ENCODE data around the gene PHETA1.

The PHETA1 gene

GRCh38 chr12:111386885-111387284 lies 18.0 kb upstream of the PHETA1 start:
- Histone ChIP-seq H3K4me2 (ENCODE audit: low read length) (no peak overlapping the region), H3K9me3 (ENCODE audit: low read length) (no peaks in the 10 kb centered on the region), H3K9me2 (ENCODE audit: low read depth, low read length) (no peaks in the 10 kb centered on the region)

GRCh38 chr12:111384596-111384995 lies 15.7 kb upstream of the PHETA1 start:
- no peaks in the 10 kb centered on the region for H3K4me1 ChIP-seq (ENCODE audit: insufficient read depth, low read length, severe bottlenecking)
- H4K20me1 ChIP-seq (ENCODE audit: insufficient read depth, low read length): no peaks in the 10 kb centered on the region
- TF ChIP-seq CTCF (IDR thresholded peaks at IDR 0.05; ENCODE audit: low read length) (no peak), EZH2 (IDR thresholded peaks at IDR 0.05; ENCODE audit: borderline replicate concordance, low read length) (no peak)
- H3K79me2 ChIP-seq (ENCODE audit: insufficient read depth, low read length): no peaks in the 10 kb centered on the region
- H3K9ac ChIP-seq (ENCODE audit: low read length): no peak overlapping the region
- no peak overlapping the region for H3K27ac ChIP-seq (ENCODE audit: low read depth, low read length, poor library complexity, severe bottlenecking)
- H3K9me2 ChIP-seq (ENCODE audit: low read depth, low read length): no peaks in the 10 kb centered on the region
- no peaks in the 10 kb centered on the region for H3F3A ChIP-seq (ENCODE audit: insufficient read depth, low read length)
- no peaks in the 10 kb centered on the region for H3K36me3 ChIP-seq (ENCODE audit: insufficient read depth, low read length)
- no peaks in the 10 kb centered on the region for H3K9me3 ChIP-seq (ENCODE audit: low read length)
- H3K4me3 ChIP-seq (ENCODE audit: low read depth, low read length, poor library complexity, severe bottlenecking): no peak overlapping the region
- no peaks in the 10 kb centered on the region for H3K27me3 ChIP-seq (ENCODE audit: insufficient read depth, low read length)
- H2AFZ ChIP-seq (ENCODE audit: low read length): no peak overlapping the region
- H3K4me2 ChIP-seq (ENCODE audit: low read length): no peak overlapping the region

More at GRCh38 chr12:111386885-111387284, 18.0 kb upstream of the PHETA1 start:
- Histone ChIP-seq H2AFZ (ENCODE audit: low read length) (no peak overlapping the region), H3K4me1 (ENCODE audit: insufficient read depth, low read length, severe bottlenecking) (no peaks in the 10 kb centered on the region), H3F3A (ENCODE audit: insufficient read depth, low read length) (no peaks in the 10 kb centered on the region), H3K36me3 (ENCODE audit: insufficient read depth, low read length) (no peaks in the 10 kb centered on the region), H3K27me3 (ENCODE audit: insufficient read depth, low read length) (no peaks in the 10 kb centered on the region), H3K79me2 (ENCODE audit: insufficient read depth, low read length) (no peaks in the 10 kb centered on the region), H3K9ac (ENCODE audit: low read length) (no peak overlapping the region), H4K20me1 (ENCODE audit: insufficient read depth, low read length) (no peaks in the 10 kb centered on the region), H3K4me3 (ENCODE audit: low read depth, low read length, poor library complexity, severe bottlenecking) (no peak overlapping the region), H3K27ac (ENCODE audit: low read depth, low read length, poor library complexity, severe bottlenecking) (no peak overlapping the region)
- no peak for TF ChIP-seq EZH2 (IDR thresholded peaks at IDR 0.05; ENCODE audit: borderline replicate concordance, low read length)
- TF ChIP-seq CTCF (IDR thresholded peaks at IDR 0.05; ENCODE audit: low read length): no peak

- Histone ChIP-seq H2AFZ (ENCODE audit: low read length) (no peak overlapping the region), H3F3A (ENCODE audit: insufficient read depth, low read length) (no peaks in the 10 kb centered on the region), H3K79me2 (ENCODE audit: insufficient read depth, low read length) (no peaks in the 10 kb centered on the region), H3K27ac (ENCODE audit: low read depth, low read length, poor library complexity, severe bottlenecking) (no peak overlapping the region), H3K9me2 (ENCODE audit: low read depth, low read length) (no peaks in the 10 kb centered on the region), H3K9me3 (ENCODE audit: low read length) (no peaks in the 10 kb centered on the region), H3K27me3 (ENCODE audit: insufficient read depth, low read length) (no peaks in the 10 kb centered on the region), H3K36me3 (ENCODE audit: insufficient read depth, low read length) (no peaks in the 10 kb centered on the region), H3K9ac (ENCODE audit: low read length) (no peak overlapping the region), H3K4me1 (ENCODE audit: insufficient read depth, low read length, severe bottlenecking) (no peaks in the 10 kb centered on the region), H4K20me1 (ENCODE audit: insufficient read depth, low read length) (no peaks in the 10 kb centered on the region), H3K4me2 (ENCODE audit: low read length) (no peak overlapping the region), H3K4me3 (ENCODE audit: low read depth, low read length, poor library complexity, severe bottlenecking) (no peak overlapping the region)
- TF ChIP-seq CTCF (IDR thresholded peaks at IDR 0.05; ENCODE audit: low read length) (no peak), EZH2 (IDR thresholded peaks at IDR 0.05; ENCODE audit: borderline replicate concordance, low read length) (no peak)
Observed at GRCh38 chr12:111379942-111380554, 11.2 kb upstream of the PHETA1 start.
